ENCODE data around the gene RTKN.

- TF ChIP-seq CTCF (IDR thresholded peaks at IDR 0.05) (no peak), NPAS2 (CRISPR knock-in tag; IDR thresholded peaks at IDR 0.05; ENCODE audit: borderline replicate concordance) (no peak), SMC3 (IDR thresholded peaks at IDR 0.05) (no peak), MYC (IDR thresholded peaks at IDR 0.05; ENCODE audit: borderline replicate concordance, low read length) (no peak)
These were observed 56.3 kb downstream of the RTKN start for GRCh38 chr2:74385396-74385795.

Measured in A549 (cell line).